ENCODE results near the gene NOB1. TPM values are rescaled to one million over a fixed set of nuclear protein-coding genes. Genes with fewer than 3 reads are reported as not detected.

NOB1 gene
- total and polyA plus RNA-seq, 4 experiments from 2014 or later: 28.0 to 54.4 (median 45.4) TPM

DNA sequence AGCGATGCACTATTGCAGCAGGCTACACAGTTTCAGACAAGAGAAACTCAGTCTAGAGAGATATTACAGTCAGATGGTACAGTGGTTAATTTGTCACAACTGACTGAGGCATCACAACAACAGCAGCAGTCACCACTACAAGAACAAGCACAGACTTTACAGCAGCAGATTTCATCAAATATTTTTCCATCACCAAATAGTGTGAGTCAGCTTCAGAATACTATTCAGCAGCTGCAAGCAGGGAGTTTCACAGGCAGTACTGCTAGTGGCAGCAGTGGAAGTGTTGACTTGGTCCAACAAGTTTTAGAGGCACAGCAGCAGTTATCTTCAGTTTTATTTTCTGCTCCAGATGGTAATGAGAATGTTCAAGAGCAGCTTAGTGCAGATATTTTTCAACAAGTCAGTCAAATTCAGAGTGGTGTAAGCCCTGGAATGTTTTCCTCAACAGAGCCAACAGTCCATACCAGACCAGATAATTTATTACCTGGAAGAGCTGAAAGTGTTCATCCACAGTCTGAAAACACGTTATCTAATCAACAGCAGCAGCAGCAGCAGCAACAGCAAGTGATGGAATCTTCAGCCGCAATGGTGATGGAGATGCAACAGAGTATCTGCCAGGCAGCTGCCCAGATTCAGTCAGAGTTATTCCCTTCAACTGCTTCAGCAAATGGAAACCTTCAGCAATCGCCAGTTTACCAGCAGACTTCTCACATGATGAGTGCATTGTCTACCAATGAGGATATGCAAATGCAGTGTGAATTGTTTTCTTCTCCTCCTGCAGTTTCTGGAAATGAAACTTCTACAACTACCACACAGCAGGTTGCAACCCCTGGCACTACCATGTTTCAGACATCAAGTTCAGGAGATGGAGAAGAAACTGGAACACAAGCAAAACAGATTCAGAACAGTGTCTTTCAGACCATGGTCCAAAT lies 62.5 kb downstream of the NOB1 start:
- Histone ChIP-seq H3K4me3 (ENCODE audit: low read length in 2 of 2) (no peak overlapping the region), H3K9me3 (ENCODE audit: control insufficient read depth in 1 of 2, low read length in 2 of 2) (no peaks in the 10 kb centered on the region), H3K36me3 (ENCODE audit: insufficient read depth, low read length) (peaks cover 52% of the 10 kb centered on the region), H3K4me1 (ENCODE audit: insufficient read depth, low read length) (no peaks in the 10 kb centered on the region), H3K27me3 (ENCODE audit: insufficient read depth, low read length) (no peaks in the 10 kb centered on the region), H3K27ac (ENCODE audit: low read depth, low read length) (no peak overlapping the region)
- CTCF ChIA-PET (ENCODE audit: partially characterized antibody): no interaction called here
- POLR2A ChIA-PET (ENCODE audit: partially characterized antibody): no interaction called here
- Mint-ChIP-seq H3K27ac (peak overlapping the region in 3 of 7 donors; percentile 12 to 35 (median 13)), H3K4me3 (no peak overlapping the region), H3K36me3 (peaks cover 38 to 63% of the 10 kb centered on the region in 2 donors), H3K4me1 (no peaks in the 10 kb centered on the region), H3K9me3 (no peaks in the 10 kb centered on the region), H3K27me3 (no peaks in the 10 kb centered on the region)
- intact Hi-C loops (cut with micrococcal nuclease): no loop called here
- DNase-seq: no peak

Other genes with a start within 250 kb of the NOB1 start
- gene NFAT5, start 189.0 kb downstream of the NOB1 start, total RNA-seq: 10 to 100 TPM; 29.2 to 35.6 TPM
- gene NFAT5, start 189.0 kb downstream of the NOB1 start, polyA plus RNA-seq: 1 to 10 TPM; 1.8 to 8.3 TPM
- 1 to 10 TPM; 4.8 to 5.9 TPM for gene NQO1, start 28.4 kb downstream of the NOB1 start, total RNA-seq
- gene NQO1, start 28.4 kb downstream of the NOB1 start, polyA plus RNA-seq: 1 to 10 TPM; 5.5 to 8.6 TPM
- 10 to 100 TPM; 76.3 to 77.0 TPM for gene WWP2, start 7.4 kb upstream of the NOB1 start, total RNA-seq
- 10 to 100 TPM; 27.8 to 49.4 TPM for gene WWP2, start 7.4 kb upstream of the NOB1 start, polyA plus RNA-seq
- 1 to 10 TPM; 7.2 to 7.5 TPM for gene CLEC18A, start 196.4 kb upstream of the NOB1 start, total RNA-seq
- under 1 TPM in 1 of 2 donors, not detected in 1; 0.37 TPM for gene CLEC18A, start 196.4 kb upstream of the NOB1 start, polyA plus RNA-seq

All from CD4-positive, alpha-beta memory T cell (primary cell).